ENCODE data around the gene CEMIP.
"Not testable (repeated sequence)": the region's sequence is repeated elsewhere in the genome, so short reads cannot be mapped to it uniquely, and the experiment has no call there.

CEMIP gene

GRCh38 chr15:80761754-80762153 is 17.4 kb upstream of the CEMIP start:
- DNase-seq, result no peak

- not testable (repeated sequence) for DNase-seq
These were observed 15.9 kb upstream of the CEMIP start for GRCh38 chr15:80763235-80763634.

GRCh38 chr15:80764535-80764934 is 14.6 kb upstream of the CEMIP start:
- no peak for DNase-seq

GRCh38 chr15:80766275-80766674 is 12.9 kb upstream of the CEMIP start:
- no peak for DNase-seq

- DNase-seq, result no peak
These were observed 11.0 kb upstream of the CEMIP start for GRCh38 chr15:80768158-80768557.

- no peak for DNase-seq
These were observed 9.9 kb upstream of the CEMIP start for GRCh38 chr15:80769153-80769828.

GRCh38 chr15:80769829-80770705 is 9.1 kb upstream of the CEMIP start:
- no peak for DNase-seq

- no peak for DNase-seq
These were observed 6.0 kb upstream of the CEMIP start for GRCh38 chr15:80773122-80773551.

GRCh38 chr15:80773792-80774352 is 5.3 kb upstream of the CEMIP start:
- no peak for DNase-seq

- DNase-seq, result no peak
These were observed 4.7 kb upstream of the CEMIP start for GRCh38 chr15:80774486-80774885.

GRCh38 chr15:80775338-80775737 is 3.8 kb upstream of the CEMIP start:
- no peak for DNase-seq

GRCh38 chr15:80776420-80777045 is 2.6 kb upstream of the CEMIP start:
- DNase-seq, result peak in 4 of 5 experiments; percentile 20 to 66 (median 41)

- no peak for DNase-seq
These were observed 2.0 kb upstream of the CEMIP start for GRCh38 chr15:80777137-80777536.

- no peak for DNase-seq
These were observed 1.1 kb upstream of the CEMIP start for GRCh38 chr15:80777826-80778620.

- no peak for DNase-seq
These were observed 578 bp upstream of the CEMIP start for GRCh38 chr15:80778621-80778963.

GRCh38 chr15:80779658-80780415 is 667 bp downstream of the CEMIP start:
- no peak for DNase-seq

- DNase-seq, result peak in 1 of 5 experiments; percentile 65
These were observed 1.4 kb downstream of the CEMIP start for GRCh38 chr15:80780416-80781221.

- DNase-seq, result peak in 1 of 5 experiments; percentile 90
These were observed 4.1 kb downstream of the CEMIP start for GRCh38 chr15:80783260-80783659.

GRCh38 chr15:80785335-80785734 is 6.2 kb downstream of the CEMIP start:
- peak in 1 of 5 experiments; percentile 91 for DNase-seq

- peak in 1 of 5 experiments; percentile 96 for DNase-seq
These were observed 6.7 kb downstream of the CEMIP start for GRCh38 chr15:80785811-80786354.

All from T-helper 2 cell (primary cell).